Muscle layer of colon (tissue), 2 donors: ENCODE results near the gene C1QTNF5.

Source experiments
- H3K27ac ChIP-seq: one replicate; pipeline ENCODE4 v1.7.0; 2013; ENCODE audit warnings: low read depth, mild to moderate bottlenecking, low read length, moderate library complexity
- H3K27me3 ChIP-seq, 2 donors: one replicate each; pipeline ENCODE4 v1.7.0; 2013; ENCODE audit warnings: low read length in 2 of 2, mild to moderate bottlenecking in 2 of 2; ENCODE audit not compliant: insufficient read depth in 2 of 2, control insufficient read depth in 1 of 2
- H3K36me3 ChIP-seq: one replicate; pipeline ENCODE4 v1.7.0; 2013; ENCODE audit warnings: mild to moderate bottlenecking, low read length; ENCODE audit not compliant: insufficient read depth
- H3K4me1 ChIP-seq: one replicate; pipeline ENCODE4 v1.7.0; 2013; ENCODE audit warnings: mild to moderate bottlenecking, low read length; ENCODE audit not compliant: insufficient read depth
- H3K4me3 ChIP-seq, 2 donors: one replicate each; pipeline ENCODE4 v1.7.0; 2013; ENCODE audit warnings: low read length in 2 of 2, low read depth in 1 of 2, mild to moderate bottlenecking in 1 of 2, moderate library complexity in 1 of 2
- H3K9ac ChIP-seq: one replicate; pipeline ENCODE4 v1.7.0; 2013; ENCODE audit warnings: low read length
- H3K9me3 ChIP-seq: one replicate; pipeline ENCODE4 v1.7.0; 2013; ENCODE audit warnings: mild to moderate bottlenecking, low read length
- donor health status: abdominal sarcoma.
- donor health status: Adenocarcinoma of cecum.

The C1QTNF5 gene

GRCh38 chr11:119377961-119378667 lies 37.4 kb upstream of the C1QTNF5 start:
- peaks cover 45% of the 10 kb centered on the region for H3K4me1 ChIP-seq
- no peak overlapping the region for H3K9ac ChIP-seq
- no peak overlapping the region for H3K27ac ChIP-seq
- no peaks in the 10 kb centered on the region for H3K27me3 ChIP-seq
- no peaks in the 10 kb centered on the region for H3K36me3 ChIP-seq
- no peaks in the 10 kb centered on the region for H3K9me3 ChIP-seq
- H3K4me3 ChIP-seq, result no peak overlapping the region

DNA sequence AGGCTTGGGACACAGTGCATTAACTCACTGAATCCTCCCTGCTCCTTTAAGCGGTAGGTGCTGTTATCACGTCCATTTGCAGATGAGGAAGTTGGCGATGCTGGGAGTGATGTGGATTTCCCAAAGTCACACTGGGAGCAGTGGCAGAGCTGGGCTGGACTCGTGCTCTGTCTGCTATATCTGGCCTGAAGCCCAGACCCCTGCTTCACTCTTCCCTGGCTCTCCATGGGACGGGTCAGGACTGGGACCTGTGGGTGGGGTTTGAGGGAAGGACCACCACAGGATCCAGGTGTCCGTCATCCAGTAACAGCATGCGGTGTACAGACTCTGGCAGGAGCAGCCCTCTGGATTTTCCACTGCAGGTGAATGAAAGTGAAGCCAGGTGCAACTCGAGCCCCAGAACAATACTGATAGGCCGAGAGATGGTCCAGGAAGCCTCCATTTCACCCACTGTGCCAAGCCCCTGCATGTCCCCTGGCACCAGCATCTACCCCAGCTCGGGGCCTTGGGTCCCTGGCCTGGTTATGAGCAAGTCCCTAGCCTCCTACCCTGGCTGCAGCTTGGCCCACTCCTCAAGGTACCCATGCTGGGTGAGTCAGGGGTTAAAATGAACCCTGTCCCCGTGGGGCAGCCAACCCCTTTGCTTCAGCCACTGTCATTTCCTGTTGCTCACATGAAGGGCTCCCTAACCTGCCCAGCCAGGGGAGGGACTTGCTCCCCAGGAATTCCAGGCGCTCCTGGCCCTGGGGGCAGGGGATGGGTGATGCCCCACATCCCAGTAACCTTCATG lies 36.6 kb upstream of the C1QTNF5 start:
- peaks cover 44% of the 10 kb centered on the region for H3K4me1 ChIP-seq
- no peaks in the 10 kb centered on the region for H3K27me3 ChIP-seq
- H3K36me3 ChIP-seq, result no peaks in the 10 kb centered on the region
- H3K9me3 ChIP-seq, result no peaks in the 10 kb centered on the region
- H3K27ac ChIP-seq, result peak overlapping the region; percentile 44
- no peak overlapping the region for H3K9ac ChIP-seq
- H3K4me3 ChIP-seq, result no peak overlapping the region

DNA sequence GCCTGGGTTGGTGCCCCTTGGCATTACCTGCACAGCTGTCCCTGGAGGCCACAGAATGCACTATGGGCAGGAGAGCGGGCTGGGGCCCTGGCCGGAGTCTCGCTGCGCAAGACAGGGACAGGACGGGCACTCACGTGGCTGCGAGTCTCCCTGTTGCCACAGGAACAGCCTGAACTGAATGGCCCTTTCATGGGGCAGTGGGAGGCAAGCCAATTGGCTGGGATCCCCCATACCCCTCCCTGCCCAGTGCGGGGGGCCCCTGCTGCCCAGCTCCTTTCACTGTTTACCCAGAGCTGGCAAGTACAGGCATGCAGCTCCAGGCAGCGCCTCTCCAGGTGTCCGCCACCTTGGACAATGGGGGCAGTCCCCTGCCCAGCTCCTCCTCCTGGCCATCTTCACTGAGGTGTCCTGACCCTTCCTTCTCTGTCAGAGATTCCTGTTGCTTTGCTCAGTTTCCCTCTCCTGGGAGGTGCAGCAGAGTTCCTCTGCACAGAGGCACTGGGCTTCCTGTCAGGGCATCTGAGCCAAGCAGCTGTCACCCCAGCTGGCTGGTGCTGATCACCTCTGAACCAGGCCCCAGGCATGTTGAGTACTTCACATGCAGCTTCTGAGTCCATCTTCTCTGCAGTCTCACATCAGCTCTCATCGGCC lies 35.6 kb upstream of the C1QTNF5 start:
- no peaks in the 10 kb centered on the region for H3K27me3 ChIP-seq
- peak overlapping the region; percentile 70 for H3K27ac ChIP-seq
- H3K9me3 ChIP-seq, result no peaks in the 10 kb centered on the region
- no peaks in the 10 kb centered on the region for H3K36me3 ChIP-seq
- peaks cover 45% of the 10 kb centered on the region for H3K4me1 ChIP-seq
- H3K4me3 ChIP-seq, result peak overlapping the region in 1 of 2 donors; percentile 19
- H3K9ac ChIP-seq, result no peak overlapping the region

DNA sequence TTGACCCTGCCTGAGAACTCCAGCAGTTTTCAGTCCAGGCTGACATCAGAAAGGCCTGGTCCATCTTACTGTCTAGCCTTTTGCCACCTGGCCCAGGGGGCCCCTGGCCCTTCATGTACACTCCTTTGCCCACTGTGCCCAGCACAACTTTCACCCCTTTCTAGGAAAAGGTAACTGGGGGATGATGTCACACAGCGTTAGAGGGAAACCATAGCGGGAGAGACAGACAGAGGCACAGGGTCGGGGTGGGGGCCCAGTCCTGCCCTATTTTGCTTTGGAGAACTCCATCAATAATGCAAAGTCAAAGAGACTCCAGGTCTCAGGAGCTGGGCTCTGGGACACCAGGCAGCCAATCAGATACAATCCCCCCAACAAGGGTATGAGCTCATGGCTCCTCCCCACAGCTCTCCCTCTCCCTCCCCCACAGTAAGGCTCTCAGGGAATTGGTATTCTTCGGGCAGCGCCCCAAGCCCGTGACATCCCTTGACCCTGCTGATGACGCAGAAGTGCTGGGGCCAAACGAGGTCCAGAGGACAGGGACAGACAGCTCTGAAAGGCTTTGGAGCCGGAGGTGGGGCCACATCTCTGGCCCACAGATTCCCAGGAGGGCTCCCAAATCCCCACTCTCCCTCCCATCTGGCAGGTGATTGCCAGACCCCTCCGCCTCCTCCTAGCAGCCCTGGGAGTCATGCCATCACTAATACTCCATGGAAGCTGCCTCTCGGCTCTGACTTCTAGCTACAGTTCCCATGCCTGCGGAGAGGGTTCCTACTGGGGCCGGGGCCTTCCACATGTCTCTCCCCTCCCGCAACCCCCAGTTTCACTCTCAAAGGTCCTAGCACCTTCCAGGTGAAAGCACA lies 34.9 kb upstream of the C1QTNF5 start:
- H3K9ac ChIP-seq, result peak overlapping the region; percentile 40
- H3K36me3 ChIP-seq, result no peaks in the 10 kb centered on the region
- H3K4me1 ChIP-seq, result peaks cover 45% of the 10 kb centered on the region
- peak overlapping the region in 1 of 2 donors; percentile 19 for H3K4me3 ChIP-seq
- peak overlapping the region; percentile 70 for H3K27ac ChIP-seq
- no peaks in the 10 kb centered on the region for H3K9me3 ChIP-seq
- no peaks in the 10 kb centered on the region for H3K27me3 ChIP-seq

- H3K27ac ChIP-seq, result peak overlapping the region; percentile 34
- peaks cover 53% of the 10 kb centered on the region for H3K4me1 ChIP-seq
- H3K36me3 ChIP-seq, result no peaks in the 10 kb centered on the region
- peak overlapping the region; percentile 40 for H3K9ac ChIP-seq
- no peaks in the 10 kb centered on the region for H3K27me3 ChIP-seq
- H3K4me3 ChIP-seq, result no peak overlapping the region
- no peaks in the 10 kb centered on the region for H3K9me3 ChIP-seq
These were observed 34.1 kb upstream of the C1QTNF5 start for GRCh38 chr11:119374632-119375336.

- peaks cover 59% of the 10 kb centered on the region for H3K4me1 ChIP-seq
- H3K9me3 ChIP-seq, result no peaks in the 10 kb centered on the region
- no peak overlapping the region for H3K27ac ChIP-seq
- no peaks in the 10 kb centered on the region for H3K36me3 ChIP-seq
- H3K4me3 ChIP-seq, result no peak overlapping the region
- H3K27me3 ChIP-seq, result no peaks in the 10 kb centered on the region
- H3K9ac ChIP-seq, result peak overlapping the region; percentile 17
These were observed 33.4 kb upstream of the C1QTNF5 start for GRCh38 chr11:119373921-119374631.

DNA sequence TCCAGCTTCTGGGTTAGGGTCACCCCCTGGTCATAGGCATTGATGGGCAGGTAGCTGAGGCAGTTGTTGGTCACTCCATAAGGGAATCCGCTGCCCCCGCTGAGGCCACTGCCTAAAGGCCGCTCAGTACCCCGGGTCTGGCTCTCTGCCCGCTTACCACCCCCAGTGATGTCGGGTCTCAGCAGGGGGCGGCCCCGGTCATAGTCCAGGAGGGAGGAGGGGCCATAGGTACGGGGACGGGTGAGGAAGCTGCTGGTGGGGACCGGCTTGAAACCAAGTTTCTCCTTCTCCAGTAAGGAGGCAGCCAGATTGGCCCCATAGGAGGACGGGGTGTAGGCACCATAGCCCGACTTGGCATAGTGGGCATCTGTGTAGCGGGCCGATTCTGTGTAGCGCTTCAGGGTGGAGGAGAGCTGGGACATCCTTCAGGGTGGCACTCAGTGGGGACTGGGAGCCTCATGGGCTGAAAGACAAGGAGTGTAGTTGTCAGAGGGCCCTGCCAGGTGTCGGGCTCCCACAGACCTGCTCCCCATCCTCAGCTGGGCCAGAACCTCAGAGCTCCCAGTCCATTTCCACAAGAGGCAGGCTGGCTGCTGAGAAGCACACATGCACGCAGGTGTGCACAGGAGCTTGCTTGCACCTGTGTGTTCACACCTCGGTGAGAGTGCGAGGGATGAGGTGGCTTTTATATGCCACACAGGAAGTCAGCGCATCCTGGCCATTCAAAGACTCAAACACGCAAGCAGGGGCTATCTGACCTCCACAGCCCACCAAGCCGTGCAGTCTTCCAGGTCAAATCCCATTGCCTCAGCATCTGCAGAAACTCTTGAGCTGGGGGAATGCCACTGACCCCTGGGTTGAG lies 32.6 kb upstream of the C1QTNF5 start:
- Histone ChIP-seq H3K36me3 (no peaks in the 10 kb centered on the region), H3K4me3 (no peak overlapping the region), H3K9me3 (no peaks in the 10 kb centered on the region), H3K27me3 (no peaks in the 10 kb centered on the region), H3K27ac (no peak overlapping the region), H3K9ac (no peak overlapping the region), H3K4me1 (peaks cover 67% of the 10 kb centered on the region)

GRCh38 chr11:119372260-119373058 lies 31.8 kb upstream of the C1QTNF5 start:
- no peaks in the 10 kb centered on the region for H3K27me3 ChIP-seq
- H3K36me3 ChIP-seq, result no peaks in the 10 kb centered on the region
- no peak overlapping the region for H3K9ac ChIP-seq
- H3K27ac ChIP-seq, result no peak overlapping the region
- H3K4me1 ChIP-seq, result peaks cover 75% of the 10 kb centered on the region
- H3K9me3 ChIP-seq, result no peaks in the 10 kb centered on the region
- H3K4me3 ChIP-seq, result no peak overlapping the region

DNA sequence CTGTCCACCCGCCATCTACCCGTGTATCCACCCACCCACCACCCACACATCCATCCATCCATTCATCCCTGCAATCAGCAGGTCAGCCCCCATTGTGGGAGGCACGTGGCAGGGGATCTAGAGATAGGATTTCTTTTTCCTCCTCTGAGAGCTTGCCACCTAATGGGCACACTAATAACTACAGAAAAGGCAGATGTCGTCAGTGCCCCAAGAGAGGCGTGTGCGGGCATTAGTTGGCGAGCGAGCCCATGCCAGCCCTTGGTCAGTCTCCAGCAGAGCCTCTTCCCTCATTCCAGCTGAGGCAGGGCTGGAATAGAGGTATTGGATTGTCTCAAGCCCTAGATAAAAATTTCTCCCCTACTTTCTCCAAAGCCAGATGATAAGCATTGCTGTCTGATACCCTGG lies 31.1 kb upstream of the C1QTNF5 start:
- H3K9ac ChIP-seq, result no peak overlapping the region
- no peak overlapping the region for H3K27ac ChIP-seq

More for the DNA sequence above, 31.1 kb upstream of the C1QTNF5 start:
- H3K27me3 ChIP-seq, result no peaks in the 10 kb centered on the region
- H3K9me3 ChIP-seq, result no peaks in the 10 kb centered on the region
- no peak overlapping the region for H3K4me3 ChIP-seq
- H3K4me1 ChIP-seq, result peaks cover 82% of the 10 kb centered on the region
- no peaks in the 10 kb centered on the region for H3K36me3 ChIP-seq
